ENCODE results near the gene PFN3.
A peak's percentile ranks its signal among the peaks of the same experiment; 100 is the strongest.
"Not testable (repeated sequence)": the region's sequence is repeated elsewhere in the genome, so short reads cannot be mapped to it uniquely, and the experiment has no call there.

Gene PFN3

GRCh38 chr5:177393206-177393765 lies 7.2 kb downstream of the PFN3 start:
- DNase-seq (ENCODE audit: low spot score): no peak

- DNase-seq (ENCODE audit: low spot score): no peak
Measured at GRCh38 chr5:177392765-177393164, 7.7 kb downstream of the PFN3 start.

DNA sequence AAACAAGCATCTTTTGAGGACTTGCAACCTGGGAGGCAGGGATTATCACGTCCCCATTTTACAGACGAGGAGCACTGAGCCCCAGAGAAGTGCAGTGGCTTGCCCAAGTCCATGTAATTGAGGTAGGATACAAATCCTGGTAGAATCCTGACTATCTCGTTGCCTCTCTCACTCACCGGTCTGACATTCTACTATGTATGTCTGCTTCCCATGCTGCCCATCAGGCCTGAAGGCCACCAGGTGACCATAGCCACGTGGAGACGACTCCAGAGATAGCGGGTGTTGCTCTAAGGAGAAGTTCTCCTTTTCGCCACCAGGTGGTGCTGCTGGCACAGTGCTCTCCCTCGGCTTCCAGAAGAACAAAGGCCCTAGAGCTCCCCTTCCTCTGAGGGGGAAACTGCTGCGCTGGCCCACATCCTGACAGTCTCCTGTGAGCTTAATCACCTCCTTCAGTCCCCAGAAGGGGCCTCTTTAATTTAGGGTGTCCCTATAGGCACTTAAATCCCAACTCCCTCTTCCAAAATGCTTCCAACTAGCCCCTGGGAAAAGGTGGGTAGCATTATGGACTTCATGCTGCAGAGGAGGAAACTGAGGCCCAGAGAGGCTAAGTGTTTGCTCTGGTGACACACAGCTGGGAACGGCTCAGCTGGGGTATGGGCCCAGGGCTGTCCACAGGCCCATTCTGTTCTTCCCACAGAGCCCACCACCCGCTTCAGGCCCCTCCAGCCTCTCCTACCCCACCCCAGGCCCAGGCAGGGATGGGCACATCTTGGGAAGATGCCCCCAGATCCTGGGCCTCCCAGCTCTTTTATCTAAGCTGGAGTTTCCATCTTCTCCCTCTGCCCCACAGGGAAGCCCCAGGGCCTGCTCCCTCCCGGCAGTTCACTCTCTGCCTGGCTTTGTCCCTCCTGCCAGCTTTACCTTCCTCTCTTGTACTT lies 9.8 kb downstream of the PFN3 start:
- DNase-seq (ENCODE audit: low spot score): peak; percentile 88

GRCh38 chr5:177389241-177390169 lies 11.0 kb downstream of the PFN3 start:
- no peak for DNase-seq (ENCODE audit: low spot score)

- no peak for DNase-seq (ENCODE audit: low spot score)
Measured at GRCh38 chr5:177388521-177389052, 11.9 kb downstream of the PFN3 start.

DNA sequence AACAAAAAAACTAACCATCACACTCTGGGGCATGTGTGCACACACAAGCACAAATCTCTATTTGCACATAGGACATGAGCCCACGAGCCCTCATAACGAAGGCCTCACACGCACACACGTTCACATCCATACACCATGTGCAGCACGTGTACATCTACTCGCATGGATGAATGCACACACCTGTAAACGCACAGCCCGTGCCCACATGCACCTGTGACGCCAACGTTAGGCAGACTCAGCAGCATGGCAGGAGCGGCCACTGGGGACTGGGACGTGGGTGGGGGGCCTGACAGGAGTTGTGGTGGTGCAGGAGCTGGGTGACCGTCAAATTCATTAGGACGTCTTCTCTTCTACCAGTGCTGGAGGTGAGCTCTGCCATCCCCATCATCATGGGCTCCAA lies 13.1 kb downstream of the PFN3 start:
- no peak for DNase-seq (ENCODE audit: low spot score)

DNA sequence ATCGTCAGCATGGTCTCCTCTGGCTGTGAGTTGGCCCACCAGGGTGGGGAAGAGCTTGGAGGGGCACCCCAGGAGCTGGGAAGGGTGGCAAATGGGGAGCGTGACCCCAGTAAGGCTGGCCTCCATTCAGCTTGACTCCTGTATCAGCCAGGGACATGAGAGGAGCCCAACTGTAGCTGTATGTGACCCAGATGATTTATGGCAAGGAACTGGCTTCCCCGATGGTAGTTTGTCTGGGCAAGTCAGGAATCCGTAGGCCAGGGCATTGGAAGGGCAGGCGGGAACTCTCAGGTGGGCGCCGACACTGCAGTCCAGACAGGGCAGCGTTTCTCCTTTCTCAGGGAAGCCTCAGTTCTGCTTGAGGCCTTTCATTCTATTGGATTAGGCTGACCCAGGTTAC lies 13.9 kb downstream of the PFN3 start:
- DNase-seq (ENCODE audit: low spot score): no peak

- DNase-seq (ENCODE audit: low spot score): no peak
Measured at GRCh38 chr5:177385720-177386119, 14.7 kb downstream of the PFN3 start.

GRCh38 chr5:177384134-177384533 lies 16.3 kb downstream of the PFN3 start, which contains the start of gene SLC34A1:
Gene SLC34A1 (plus strand): TSS chr5:177384434. CDS start chr5:177385742, 1,308 bp downstream.
- DNase-seq (ENCODE audit: low spot score): no peak

DNA sequence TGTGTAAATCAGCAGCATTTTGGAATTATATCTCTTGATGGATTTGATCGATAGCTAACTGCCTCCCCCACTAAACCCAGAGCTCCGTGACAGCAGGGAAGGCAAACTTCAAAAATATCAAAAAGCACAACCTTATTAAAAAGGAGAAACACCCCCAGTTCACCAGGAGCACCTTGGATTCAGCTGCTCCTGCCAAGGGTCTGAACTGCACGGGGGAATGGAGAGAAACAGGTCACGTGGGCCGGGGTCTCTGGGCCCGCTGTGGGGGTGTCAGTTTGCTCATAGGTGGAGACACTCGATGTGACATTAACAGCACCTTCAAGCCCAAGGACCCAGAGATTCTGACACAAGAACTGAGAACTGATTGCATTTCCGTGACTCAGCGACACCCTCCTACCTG lies 17.3 kb downstream of the PFN3 start:
- DNase-seq (ENCODE audit: low spot score): no peak

DNA sequence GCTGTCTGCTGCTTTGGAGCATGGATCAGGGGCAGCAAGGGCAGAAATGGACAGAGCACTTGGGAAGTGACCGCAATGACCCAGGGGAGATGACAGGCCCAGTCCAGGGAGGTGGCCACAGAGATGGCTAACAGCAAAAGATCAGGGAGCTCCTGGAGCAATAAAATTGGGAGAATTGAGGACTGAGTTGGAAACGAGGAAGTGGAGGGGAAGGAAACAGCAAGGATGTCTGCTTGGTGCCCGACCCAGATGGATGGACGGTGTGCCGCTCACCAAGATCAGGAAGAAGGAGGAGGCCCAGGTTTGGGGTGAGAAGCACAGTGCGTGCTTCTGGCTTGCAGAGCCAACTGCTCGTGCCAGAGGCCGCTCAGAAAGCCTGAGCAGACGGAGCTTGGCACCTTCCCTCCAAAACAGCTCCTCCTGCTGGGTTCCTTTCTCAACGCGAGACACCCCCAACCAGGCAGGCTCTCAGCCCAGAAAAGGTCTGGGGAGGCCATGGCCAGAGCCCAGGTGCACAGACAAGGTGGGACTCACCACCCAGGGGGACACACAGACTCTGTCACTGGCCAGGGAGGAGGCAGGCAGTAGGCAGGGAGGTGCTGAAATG lies 17.9 kb downstream of the PFN3 start:
- DNase-seq (ENCODE audit: low spot score): no peak

DNA sequence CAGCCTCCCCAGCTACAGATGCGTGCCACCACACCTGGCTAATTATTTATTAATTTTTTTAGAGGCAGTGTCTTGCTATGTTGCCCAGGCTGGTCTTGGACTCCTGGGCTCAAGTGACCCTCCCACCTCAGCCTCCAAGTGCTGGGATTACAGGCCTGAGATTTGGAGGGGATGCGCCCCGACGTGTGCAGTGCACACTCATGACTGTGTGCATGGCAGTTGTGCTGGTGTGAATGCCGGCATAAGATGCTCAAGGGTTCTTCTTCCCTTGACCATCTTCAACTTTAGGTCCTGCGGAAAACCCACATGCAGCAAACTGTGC lies 19.7 kb downstream of the PFN3 start:
- no peak for DNase-seq (ENCODE audit: low spot score)

DNA sequence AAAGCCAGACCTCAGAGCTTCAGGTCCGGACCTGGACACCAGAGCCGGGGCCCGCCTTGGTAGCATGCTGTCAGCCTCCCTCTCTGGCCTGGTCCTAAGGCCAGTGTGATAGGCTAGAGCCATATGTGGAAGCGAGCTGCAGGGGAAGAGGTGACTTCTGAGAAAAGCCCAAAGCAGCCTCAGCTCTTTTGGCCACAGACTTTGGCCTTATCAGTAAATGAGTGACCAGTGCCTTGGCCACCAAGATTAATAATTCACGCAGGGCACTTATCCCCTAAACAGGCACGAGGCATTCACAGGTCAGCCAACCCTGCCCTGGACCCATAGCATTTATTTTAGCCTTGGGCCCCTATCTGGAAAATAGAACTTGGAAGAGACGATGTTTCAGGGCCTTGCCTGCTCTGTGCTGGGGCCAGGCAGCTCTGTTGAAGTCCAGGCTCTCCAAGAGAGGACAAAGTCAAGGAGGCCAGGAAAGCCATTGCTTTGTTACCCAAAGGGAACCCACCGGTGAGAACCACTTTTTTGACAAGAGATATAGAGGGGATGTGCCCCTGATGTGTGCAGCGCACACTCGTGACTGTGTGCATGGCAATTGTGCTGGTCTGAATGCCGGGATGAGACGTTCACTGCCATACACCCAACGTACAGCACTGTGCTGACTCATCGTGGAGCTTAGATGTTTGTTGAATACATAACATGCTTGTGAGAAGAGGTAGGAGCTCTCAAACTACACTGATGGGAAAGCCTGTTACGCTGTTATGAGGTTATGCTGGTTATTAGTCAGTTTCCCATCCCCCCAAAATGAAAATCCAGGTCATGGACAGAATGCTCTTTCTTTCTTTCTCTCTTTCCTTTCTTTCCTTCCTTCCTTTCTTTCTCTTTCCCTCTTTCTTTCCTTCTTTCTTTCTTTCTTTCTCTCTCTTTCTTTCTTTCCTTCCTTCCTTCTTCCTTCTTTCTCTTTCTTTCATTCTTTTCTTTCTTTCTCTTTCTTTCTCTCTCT lies 21.3 kb downstream of the PFN3 start:
- peak; percentile 85 for DNase-seq (ENCODE audit: low spot score)

DNA sequence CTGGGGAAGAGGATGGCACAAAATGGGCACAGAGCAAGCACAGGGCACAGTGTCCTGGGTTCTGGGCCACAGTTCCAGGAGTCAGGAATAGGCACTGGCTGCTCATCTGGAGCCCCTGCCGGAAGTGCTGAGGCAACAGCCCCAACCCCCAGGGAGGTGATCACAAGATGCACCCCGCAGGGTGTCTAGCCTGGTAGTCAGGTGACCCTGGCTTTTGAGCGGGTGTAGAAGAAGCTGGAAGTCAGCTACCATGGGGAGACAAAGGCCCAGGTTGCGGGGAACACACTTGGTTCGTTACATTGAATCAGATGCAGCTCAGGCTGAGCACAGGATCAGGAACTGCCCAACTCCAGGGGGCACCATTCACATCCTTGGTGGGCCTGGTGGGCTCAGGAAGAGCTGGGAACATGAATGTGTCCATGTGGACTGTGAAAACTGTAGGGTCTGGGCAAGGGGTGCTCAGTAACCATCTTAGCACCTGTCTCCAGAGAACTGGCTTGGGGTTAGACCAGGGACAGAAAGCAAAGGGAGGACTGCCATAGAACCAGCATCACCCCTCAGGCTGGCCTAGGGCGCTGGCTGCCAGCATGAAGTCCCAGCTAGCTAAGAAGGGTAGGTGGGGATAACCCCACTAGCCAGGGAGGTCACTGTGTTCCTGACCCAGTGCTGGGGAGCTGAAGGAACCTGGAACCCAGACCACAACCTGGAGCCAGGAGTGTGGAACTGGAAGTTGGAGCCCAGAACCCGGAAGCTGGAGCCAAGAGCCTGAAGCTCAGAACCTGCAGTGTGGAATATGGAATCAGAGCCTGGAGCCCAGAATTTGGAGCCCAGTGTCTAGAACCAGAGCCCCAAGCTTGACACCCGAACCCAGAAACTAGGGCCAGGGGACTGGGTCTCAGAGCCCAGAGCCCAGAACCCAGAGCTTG lies 22.3 kb downstream of the PFN3 start:
- DNase-seq (ENCODE audit: low spot score): no peak

DNA sequence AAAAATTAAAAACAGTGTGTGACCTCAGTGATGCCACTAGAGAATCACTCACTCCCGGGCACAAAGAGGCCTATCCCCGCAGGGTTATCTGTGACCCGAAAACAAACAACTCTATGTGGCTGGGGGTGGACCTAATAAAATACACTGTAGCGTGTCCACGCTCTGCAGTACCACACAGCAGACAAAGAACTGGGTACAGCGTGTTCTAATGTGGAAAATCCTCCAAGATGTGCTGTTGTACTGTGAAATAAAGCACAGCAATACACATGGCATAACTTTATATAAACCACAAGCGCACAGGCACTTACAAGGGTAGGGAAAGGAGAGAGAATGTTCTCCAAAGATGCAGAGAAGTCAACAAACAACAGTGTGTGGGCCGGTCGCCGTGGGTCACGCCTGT lies 24.4 kb downstream of the PFN3 start:
- no peak for DNase-seq (ENCODE audit: low spot score)

DNA sequence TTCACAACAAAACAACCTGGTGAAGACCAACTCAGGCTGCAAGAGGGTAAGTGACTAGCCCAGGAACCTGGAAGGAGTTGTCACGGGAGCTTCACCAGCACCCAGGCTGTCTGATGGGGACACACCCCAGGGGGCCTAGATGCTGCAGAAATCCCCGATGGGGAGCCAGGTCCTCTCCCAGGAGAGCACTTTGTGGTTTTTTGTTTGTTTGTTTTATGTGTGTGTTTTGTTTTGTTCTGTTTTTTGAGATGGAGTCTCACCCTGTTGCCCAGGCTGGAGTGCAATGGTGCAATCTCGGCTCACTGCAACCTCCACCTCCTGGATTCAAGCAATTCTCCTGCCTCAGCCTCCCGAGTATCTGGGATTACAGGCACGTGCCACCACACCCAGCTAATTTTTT lies 24.9 kb downstream of the PFN3 start:
- not testable (repeated sequence) for DNase-seq (ENCODE audit: low spot score)

DNA sequence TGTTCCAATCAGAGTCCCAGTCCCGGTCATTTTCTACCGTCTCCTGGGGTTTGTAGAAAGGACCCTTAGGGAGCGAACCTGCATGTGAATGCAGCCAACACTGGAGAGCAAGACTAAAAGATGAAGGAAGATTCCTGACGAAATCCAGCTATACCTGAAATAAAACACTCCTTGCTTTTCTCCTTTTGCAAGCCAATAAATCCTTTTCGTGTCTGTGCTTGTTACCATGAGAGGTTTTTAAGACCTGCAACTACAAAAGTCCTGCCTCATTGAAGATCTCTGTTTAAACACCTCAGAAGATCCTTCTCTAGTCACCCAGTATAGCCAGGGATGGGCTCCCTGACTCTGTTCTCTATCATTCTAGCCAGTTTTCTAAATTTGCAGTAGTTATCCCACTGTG lies 26.2 kb downstream of the PFN3 start:
- no peak for DNase-seq (ENCODE audit: low spot score)

DNA sequence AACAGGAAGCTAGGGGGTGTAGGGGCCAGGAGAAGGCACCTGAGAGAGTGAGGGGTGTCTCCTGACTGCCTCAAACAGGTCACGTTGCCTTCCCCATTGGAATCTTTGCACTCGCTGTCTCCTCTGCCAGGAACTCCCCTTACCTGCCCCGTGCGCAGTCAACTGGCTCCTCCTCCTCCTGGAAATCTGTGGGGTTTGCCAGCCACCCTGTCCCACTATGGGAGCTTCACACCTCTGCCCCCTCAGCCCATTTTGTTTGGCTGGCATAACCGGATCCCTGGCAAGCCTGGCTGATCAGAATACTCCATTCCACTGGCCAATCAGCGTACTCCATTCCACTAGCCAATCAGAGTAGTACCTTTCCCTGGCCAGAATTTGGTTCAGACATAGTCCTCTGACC lies 26.7 kb downstream of the PFN3 start:
- DNase-seq (ENCODE audit: low spot score): no peak

DNA sequence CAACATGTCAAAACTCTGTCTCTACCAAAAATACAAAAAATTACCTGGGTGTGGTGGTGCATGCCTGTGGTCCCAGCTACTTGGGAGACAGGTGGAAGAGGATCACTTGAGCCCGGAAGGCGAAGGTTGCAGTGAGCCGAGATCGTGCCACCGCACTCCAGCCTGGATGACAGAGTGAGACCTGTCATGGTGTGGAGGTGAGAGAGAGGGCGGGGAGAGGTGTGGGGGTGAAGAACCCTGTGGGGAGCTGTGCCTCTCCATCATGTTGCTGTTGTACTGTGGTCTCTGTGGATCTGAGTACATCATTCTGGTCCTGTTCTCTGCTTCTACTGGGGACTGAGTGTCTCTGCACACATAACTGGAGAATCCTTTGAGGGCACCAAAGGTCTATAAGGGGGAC lies 27.6 kb downstream of the PFN3 start:
- DNase-seq (ENCODE audit: low spot score): no peak
